Upper lobe of left lung (tissue), 4 donors: Measurements from ENCODE around the gene KIAA1217.

ENCODE experiments used
- EP300 ChIP-seq, 4 donors: sonication (generic); formaldehyde crosslinking; IDR thresholded peaks; one replicate each; pipeline ENCODE4 v1.5.1; 2017; ENCODE audit warnings: antibody characterized with exemption in 4 of 4, control low read depth in 2 of 4
- POLR2A ChIP-seq, 4 donors: fragments of 450-650 bp; IDR thresholded peaks; one replicate each; pipeline ENCODE4 v1.5.1; 2016 to 2017; ENCODE audit warnings: antibody characterized with exemption in 4 of 4, mild to moderate bottlenecking in 2 of 4

DNA sequence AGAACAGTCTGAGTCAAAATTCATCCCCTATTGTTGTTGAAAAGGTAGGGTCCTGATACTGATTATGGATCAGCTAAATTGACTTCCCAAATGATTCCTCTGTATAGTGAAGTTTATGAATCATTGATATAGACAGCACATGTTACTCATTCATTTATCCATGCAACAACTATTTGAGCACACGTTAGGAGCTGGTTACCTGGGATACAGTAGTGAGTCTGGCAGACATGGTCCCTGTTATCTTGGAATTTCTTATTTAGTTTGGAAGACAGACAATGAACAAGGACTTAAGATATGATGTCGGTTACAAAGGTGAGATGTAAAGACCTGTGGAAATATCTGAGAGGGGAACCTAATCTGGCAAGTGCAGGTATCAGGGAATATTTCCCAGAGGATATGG is 28.0 kb upstream of the KIAA1217 start:
- TF ChIP-seq POLR2A (IDR thresholded peaks at IDR 0.05) = no peak
- no peak for TF ChIP-seq EP300 (IDR thresholded peaks at IDR 0.05)
